GM19324 (cell line): ENCODE results near the gene SCGB2B2.
"Not testable (repeated sequence)": the region's sequence is repeated elsewhere in the genome, so short reads cannot be mapped to it uniquely, and the experiment has no call there.

Experiments used
- ATAC-seq: cut with Tn5 transposase; IDR thresholded peaks from one replicate; pipeline ENCODE4 v1.9.1; 2021; ENCODE audit warnings: mild to moderate bottlenecking, moderate library complexity; ENCODE audit not compliant: unreplicated experiment, low FRiP score

The SCGB2B2 gene

DNA sequence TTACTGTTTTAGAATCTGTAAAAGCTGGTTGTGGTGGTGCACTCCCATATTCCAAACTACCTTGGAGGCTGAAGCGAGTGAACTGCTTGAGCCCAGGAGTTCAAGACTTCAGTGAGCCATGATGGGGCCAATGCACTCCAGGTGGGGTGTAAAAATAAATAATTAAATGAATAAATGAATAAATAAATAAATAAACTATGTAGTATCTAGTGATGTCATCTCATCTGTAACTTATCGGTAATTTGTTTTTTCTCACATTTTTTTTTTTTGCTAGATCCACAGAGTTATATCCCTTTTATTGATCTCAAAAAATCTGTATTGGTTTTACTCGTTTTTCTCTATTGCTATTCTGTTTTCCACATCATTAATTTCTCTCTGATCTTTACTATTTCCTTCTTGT lies 5.0 kb downstream of the SCGB2B2 start:
- no peak for ATAC-seq

DNA sequence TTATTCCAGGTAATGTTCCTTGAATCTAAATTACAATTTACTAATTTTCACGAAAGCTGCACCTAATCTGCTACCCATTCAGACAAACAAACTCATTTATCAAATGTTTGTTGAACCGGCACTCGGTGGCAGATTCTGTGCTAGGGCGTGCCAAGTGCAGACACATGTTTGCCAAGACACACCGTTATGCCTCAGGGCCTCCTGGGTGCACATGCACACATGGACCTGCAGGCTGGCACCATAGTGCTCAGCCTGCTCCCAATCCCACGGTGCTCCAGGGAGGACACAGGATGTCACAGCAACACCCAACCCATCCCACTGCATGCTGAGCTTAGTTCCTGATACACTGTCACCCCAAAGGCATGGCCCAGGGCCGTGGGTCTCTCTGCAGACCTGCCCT lies 7.7 kb downstream of the SCGB2B2 start:
- no peak for ATAC-seq

GRCh38 chr19:34668690-34669089 lies 8.3 kb downstream of the SCGB2B2 start:
- not testable (repeated sequence) for ATAC-seq

DNA sequence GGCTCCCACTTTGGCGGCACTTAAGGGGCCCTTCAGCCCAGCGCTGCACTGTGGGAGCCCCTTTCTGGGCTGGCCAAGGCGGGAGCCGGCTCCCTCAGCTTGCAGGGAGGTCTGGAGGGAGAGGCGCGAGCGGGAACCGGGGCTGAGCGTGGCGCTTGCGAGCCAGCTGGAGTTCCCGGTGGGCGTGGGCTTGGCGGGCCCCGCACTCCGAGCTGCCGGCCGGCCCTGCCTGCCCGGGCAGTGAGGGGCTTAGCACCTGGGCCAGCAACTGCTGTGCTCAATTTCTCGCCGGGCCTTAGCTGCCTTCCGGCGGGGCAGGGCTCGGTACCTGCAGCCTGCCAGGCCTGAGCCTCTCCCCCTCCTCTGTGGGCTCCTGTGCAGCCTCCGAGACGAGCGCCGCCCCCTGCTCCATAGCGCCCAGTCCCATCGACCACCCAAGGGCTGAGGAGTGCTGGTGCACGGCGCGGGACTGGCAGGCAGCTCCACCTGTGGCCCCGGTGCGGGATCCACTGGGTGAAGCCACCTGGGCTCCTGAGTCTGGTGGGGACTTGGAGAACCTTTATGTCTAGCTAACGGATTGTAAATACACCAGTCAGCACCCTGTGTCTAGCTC lies 8.8 kb downstream of the SCGB2B2 start:
- not testable (repeated sequence) for ATAC-seq

DNA sequence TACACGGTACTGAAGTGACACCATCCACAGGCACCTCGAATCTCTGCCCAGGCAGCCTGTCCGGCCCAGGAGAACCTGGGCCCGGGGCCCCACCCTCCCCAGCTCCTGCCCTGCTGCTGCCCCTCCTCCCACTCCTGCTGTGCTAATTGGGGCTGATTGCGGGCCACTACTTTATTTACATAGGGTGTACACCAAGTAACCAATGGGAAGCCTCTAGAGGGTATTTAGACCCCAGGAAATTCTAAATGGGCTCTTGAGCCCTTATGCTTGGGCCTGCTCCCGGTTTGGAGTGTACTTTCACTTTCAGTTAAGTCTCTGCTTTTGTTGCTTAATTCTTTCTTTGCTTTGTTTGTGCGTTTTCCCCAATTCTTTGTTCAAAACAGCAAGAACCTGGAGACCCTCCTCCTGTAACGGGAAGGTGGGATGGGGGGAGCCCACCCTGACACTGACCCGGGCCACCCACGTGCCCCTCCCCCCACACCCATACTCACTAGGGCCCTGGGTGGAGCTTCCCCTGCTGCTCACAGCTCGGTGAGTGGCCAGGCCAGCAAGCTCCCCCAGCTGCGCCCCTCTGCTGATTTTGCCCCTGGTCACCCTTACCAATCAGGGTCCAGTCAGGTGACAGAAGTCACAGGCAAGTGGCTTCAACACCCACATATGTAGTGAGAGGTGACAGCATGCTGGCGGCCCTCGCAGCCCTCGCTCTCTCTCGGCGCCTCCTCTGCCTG lies 9.4 kb downstream of the SCGB2B2 start:
- ATAC-seq, result no peak

GRCh38 chr19:34666958-34667265 lies 10.0 kb downstream of the SCGB2B2 start:
- no peak for ATAC-seq

DNA sequence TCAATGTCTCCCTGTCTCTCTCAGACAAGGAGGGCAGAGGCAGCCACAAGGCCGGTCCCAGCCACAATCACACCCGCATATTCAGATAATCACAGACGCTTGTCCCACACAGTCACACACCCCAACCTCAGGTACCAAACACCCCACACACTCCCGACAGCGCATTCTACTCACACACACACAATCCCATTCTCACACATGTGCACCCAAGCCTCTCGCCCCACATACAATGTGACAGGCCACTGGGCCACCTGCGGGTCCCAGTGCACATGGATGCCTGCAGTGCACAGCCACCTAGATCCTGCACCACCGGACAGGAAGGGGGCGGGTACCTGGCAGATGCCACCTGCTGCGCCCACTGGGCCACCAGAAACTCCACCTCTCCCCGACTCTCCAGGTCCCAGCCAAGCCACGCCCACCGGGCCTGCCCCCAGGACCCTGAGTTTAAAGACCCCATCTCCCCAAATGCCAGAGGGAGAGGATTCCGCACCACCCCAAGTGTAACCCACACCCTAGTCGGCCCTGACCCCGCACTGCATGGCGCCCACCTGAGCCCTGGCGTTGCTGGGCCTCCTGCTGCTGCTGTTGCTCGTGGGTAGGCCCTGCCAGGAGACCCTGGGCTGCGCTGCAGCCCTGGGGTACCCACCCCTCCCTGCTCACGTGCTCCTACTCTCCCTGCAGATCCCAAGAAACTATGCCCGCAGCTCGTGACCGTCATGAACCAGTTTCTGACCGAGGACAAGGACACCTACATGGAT lies 10.6 kb downstream of the SCGB2B2 start:
- no peak for ATAC-seq

GRCh38 chr19:34665275-34665674 lies 11.7 kb downstream of the SCGB2B2 start:
- not testable (repeated sequence) for ATAC-seq

DNA sequence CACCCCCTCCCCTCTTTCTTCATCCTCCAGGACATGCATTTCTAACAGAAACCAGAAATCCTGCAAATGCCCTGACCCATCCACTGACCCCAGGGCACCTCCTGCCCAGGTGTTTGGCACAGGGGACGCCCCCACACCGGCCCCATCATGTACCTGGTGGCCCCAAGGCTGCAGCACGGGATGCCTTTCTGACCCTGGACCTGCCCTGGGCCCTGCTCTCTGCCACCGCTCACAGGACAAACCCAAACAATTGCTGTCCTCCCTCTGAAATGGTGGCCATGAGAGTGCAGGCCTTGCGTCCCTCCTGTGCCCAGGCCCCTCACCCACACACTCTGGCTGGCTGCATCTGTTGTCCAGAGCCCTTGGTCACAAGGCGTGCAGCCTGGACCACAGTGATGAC lies 12.1 kb downstream of the SCGB2B2 start:
- no peak for ATAC-seq

DNA sequence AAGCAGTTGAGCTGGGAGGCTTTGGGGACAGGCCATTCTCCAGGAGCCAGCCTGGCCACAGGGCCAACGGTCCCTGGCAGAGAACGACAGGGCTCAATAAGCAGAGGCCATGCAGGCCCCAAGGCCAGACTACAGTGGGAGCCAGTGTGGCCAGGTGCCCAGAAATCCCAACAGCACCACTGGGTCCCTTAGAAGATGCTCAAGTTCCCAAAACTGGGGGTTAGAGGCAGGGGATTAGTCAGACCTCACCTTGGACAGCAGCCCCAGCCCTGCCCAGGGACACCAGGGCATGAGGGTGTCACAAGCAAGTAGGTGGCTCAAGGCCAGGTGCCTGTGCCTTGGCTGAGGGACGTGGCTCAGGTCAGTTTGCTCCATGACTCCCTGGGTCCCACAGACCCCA lies 12.8 kb downstream of the SCGB2B2 start:
- ATAC-seq, result no peak

DNA sequence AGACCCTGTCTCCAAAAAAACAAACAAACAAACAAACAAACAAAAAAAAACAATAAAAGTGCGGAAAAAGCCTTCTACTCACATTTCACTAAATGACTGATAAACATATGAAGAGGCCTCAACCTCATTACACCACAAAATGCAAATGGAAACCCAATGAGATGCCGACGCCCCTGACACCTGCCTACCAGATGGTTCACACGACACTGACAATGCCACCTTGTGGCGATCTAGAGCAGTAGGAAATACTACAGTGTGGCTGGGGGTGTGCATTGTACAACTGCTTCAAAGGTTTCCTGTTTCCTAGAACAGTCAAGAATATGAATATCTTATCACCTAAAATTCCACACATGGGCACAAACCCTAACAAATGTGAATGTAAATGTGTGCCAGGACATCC lies 14.0 kb downstream of the SCGB2B2 start:
- no peak for ATAC-seq

DNA sequence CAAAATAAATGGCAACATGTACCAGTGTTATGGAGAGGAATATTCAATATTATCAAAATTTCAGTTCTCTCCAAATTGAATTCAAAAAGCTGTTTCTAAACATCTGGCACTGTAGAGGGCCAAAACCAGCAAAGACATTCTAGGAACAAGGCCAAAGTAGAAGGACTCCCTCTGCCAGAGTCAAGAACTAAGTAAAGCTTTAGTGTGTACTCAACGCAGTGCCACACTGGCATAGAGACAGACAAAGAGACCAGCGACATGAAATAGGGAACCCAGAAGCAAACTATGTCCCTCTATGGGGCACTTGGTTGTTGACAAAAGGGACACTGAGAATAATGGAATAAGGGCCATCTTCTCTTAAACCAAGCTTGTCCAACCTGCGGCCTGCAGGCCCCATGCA lies 15.6 kb downstream of the SCGB2B2 start:
- no peak for ATAC-seq

- no peak for ATAC-seq
Observed at GRCh38 chr19:34655651-34656050, 21.3 kb downstream of the SCGB2B2 start.

GRCh38 chr19:34654796-34655195 lies 22.2 kb downstream of the SCGB2B2 start:
- ATAC-seq, result no peak

GRCh38 chr19:34651747-34652146 lies 25.2 kb downstream of the SCGB2B2 start:
- no peak for ATAC-seq

DNA sequence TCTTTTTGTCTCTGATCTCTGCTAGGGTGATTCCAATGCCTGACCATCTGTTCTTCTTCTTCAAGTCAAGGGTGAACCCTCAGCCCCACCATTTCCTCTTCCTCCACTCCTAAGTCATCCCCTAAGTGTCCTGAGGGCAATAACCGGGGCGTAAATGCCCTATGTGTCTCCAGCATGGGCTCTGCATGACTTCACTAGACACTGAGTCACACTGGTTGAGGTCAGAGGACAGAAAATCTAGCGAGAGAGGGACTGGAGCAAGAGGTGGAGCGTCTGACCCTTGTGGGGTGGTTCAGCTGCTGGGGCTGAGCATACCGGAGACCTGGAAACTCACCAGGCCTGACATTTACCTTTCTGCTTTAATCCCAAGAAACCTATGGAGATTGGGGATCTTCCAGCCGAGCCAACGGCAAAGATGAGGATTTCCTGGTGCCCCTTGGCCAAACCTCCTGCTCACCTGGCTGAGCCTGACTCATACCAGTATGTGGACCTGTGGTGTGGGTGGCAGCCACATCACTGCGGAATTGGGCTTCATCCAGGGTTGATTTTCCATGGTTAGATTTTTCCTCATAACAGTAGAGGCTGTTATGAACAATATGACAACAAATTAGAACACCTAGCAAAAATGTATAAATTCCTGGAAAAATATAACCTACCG lies 26.9 kb downstream of the SCGB2B2 start:
- no peak for ATAC-seq

DNA sequence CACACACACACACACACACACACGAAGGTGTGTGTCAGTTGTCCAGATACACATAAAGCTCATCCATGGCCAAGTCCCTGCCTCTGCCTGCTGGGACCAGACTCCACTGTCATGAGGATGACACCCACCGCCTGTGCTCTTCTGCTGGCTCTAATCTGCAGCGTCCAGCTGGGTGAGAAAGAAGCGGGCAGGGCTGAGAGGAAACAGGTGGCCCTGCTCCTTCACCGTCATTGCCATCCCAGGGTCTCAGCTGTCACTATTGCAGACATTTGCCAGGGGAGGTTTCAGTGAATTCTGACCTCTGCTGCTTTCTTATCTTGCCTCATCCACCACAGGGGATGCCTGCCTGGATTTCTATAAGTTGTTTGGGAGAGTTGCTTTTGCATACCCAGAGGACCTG lies 31.4 kb downstream of the SCGB2B2 start:
- ATAC-seq, result no peak

DNA sequence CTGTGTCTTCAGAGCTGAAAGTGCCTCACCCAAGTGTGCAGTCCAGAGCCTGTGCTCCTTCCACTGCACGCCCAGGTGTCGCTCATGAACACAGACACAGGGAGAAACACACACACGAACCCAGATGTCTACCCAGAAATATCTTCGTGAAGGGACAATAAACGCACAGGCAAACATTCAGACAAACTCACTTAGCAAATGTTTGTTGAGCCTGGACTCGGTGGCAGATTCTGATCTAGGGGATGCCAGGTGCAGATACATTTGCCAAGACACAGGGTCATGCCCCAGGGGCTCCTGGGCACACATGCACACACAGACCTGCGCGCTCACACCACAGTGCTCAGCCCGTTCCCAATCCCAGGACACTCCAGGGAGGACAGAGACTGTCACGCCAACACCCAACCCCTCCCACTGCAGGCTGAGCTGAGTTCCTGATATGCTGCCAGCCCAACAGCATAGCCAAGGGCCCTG lies 31.9 kb downstream of the SCGB2B2 start:
- no peak for ATAC-seq

- ATAC-seq, result no peak
Observed at GRCh38 chr19:34642241-34642640, 34.7 kb downstream of the SCGB2B2 start.

GRCh38 chr19:34639491-34640085 lies 37.4 kb downstream of the SCGB2B2 start:
- ATAC-seq, result no peak

DNA sequence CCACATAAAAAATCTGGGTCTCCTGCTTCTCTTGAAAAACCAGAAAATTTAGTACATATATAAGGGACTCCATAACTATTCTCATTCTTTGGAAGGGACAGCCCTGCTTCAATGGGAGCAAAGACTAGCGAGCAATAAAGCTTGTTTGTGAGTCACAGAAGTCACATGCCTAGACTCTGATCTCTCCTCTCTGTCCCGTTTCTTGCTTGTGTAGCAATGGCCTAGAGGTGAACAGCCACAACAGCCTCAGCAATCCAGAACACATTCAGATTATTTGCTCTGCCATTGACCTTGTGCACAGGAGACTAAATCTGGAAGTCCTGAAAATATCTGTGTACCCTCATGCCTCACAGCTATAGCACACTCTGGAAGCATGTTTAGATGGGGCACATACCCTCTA lies 43.2 kb downstream of the SCGB2B2 start:
- no peak for ATAC-seq
